Breast epithelium (tissue), 3 donors: Measurements from ENCODE around the gene CABLES2.

ENCODE experiments used
- POLR2AphosphoS5 ChIP-seq, 3 donors: sonication (generic); formaldehyde crosslinking; IDR thresholded peaks; one replicate each; pipeline ENCODE4 v1.6.1; 2017; ENCODE audit warnings: antibody characterized with exemption in 3 of 3
- TF ChIP-seq, protein P1 (sequence below), 3 donors: fragments of 450-650 bp; IDR thresholded peaks; one replicate each; pipeline ENCODE4 v1.5.1; 2016 to 2017; ENCODE audit warnings: antibody characterized with exemption in 3 of 3, mild to moderate bottlenecking in 3 of 3, moderate library complexity in 3 of 3

DNA sequence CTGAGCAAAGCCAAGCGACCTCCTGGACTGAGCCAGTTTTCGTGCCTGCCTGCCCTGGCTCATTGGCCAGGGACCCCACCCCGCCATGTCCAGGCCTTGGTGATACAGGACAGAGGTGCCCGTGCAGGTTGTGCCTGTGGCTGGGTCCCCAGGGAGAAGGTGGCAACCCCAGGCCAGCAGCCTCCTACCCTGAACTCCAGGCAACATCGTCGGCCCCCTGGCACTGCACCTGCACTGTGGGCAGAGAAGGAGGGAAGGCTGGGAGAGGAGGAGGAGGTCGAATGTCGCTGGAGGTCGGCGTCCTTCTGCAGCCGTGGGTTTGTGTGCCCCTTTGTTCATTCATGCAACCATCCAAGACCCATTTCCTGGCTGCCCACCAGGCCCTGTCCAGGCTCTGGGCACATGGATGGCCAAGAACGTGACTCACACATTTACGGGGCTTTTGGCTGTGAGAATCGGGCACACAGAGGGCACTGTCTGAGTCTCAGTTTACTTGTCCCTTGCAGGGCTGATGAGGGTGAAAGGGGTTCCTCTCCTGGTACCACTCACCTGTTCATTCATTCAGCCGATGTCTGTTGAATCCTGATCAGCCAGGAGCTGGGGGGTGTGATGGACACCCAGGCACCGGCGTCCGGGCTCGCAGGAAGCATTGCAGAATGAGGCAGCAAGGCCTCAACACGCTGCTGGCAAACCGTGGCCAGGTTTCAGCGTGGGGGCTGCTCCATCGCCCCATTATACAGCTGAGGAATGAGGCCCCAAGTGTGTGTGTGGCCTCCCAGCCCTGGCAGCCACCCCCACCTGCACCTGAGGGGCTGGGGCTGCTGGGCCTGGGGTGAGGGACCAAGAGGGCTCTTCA lies 22.6 kb upstream of the CABLES2 start:
- TF ChIP-seq, protein P1, sequence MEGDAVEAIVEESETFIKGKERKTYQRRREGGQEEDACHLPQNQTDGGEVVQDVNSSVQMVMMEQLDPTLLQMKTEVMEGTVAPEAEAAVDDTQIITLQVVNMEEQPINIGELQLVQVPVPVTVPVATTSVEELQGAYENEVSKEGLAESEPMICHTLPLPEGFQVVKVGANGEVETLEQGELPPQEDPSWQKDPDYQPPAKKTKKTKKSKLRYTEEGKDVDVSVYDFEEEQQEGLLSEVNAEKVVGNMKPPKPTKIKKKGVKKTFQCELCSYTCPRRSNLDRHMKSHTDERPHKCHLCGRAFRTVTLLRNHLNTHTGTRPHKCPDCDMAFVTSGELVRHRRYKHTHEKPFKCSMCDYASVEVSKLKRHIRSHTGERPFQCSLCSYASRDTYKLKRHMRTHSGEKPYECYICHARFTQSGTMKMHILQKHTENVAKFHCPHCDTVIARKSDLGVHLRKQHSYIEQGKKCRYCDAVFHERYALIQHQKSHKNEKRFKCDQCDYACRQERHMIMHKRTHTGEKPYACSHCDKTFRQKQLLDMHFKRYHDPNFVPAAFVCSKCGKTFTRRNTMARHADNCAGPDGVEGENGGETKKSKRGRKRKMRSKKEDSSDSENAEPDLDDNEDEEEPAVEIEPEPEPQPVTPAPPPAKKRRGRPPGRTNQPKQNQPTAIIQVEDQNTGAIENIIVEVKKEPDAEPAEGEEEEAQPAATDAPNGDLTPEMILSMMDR (IDR thresholded peaks at IDR 0.05), result no peak
- no peak for TF ChIP-seq POLR2AphosphoS5 (IDR thresholded peaks at IDR 0.05)
